HUDEP-2 (cell line): ENCODE measurements around the gene STPG3.
A peak's percentile ranks its signal among the peaks of the same experiment; 100 is the strongest.

Source experiments
- DNase-seq, 76 experiments: peaks; one replicate each; lab custom pipeline; 2025; ENCODE audit not compliant: unreplicated experiment in 76 of 76; lab: John Stamatoyannopoulos, UW

Gene STPG3

GRCh38 chr9:137251194-137251461 lies at the start of gene STPG3:
STPG3 (plus strand) TSS chr9:137251286; CDS start chr9:137251287, 1 bp downstream.
- DNase-seq, result no peak

DNA sequence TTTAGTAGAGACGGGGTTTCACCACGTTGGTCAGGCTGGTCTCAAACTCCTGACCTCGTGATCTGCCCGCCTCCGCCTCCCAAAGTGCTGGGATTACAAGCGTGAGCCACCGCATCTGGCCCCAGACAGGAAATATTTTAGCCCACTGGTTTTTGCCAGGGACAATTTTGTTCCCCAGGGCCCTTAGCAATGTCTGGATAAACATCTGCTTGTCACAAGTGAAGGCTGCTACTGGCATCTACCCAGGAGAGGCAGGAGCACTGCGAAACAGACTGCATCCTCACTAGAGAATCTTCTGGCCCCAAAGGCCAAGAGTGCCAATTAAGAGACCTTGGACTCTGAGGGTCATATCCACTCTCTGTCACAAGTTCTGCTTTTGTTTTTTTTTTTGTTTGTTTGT lies 48.1 kb upstream of the STPG3 start:
- DNase-seq, result peak in 8 of 76 experiments; percentile 7 to 26 (median 14)

GRCh38 chr9:137204731-137205125 lies 46.4 kb upstream of the STPG3 start:
- no peak for DNase-seq

DNA sequence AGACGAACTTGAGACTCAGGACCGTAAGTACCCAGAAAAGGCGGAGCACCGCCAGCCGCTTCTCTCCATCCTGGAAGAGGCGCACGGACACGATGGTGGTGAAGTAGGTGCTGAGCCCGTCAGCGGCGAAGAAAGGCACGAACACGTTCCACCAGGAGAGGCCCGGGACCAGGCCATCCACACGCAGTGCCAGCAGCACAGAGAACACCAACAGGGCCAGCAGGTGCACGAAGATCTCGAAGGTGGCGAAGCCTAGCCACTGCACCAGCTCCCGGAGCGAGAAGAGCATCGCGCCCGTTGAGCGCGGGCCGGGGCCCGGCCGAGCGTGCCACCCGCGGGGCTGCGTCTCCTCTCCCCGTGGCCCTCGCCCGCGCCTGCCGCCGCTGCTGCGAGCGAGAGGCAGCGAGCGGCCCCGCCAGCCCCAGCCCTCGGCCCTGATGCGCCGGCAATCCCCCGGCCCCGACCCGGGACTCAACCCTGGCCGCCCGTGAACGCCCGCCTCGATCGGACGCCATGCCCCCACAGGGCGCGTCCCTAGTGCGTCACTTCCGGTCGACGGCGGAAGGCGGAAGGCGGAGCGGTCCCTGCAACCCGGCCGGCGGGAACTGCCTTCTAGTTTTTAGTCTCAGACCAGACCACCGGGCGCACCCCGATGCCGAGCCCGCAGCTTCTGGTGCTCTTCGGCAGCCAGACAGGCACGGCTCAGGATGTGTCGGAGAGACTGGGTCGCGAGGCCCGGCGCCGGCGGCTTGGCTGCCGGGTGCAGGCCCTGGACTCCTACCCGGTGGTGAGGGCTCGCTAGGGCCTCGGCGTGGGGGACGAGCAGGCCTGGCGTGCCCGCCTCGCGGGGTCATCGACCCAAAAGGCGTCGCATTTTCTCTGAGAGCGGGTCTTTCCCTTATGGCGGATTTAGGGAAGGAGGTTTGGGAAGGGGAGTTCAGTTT lies 45.7 kb upstream of the STPG3 start, which contains the start of the genes NDOR1 and TMEM203:
Gene NDOR1 (plus strand): TSS at position 575 of the 944 bp plus-strand sequence. CDS start 78 bp downstream, at position 653.
Gene TMEM203 (minus strand): TSS at position 523 of the 944 bp plus-strand sequence. CDS start 234 bp downstream, at position 289.
- DNase-seq, result peak in 73 of 76 experiments; percentile 15 to 90 (median 71)

DNA sequence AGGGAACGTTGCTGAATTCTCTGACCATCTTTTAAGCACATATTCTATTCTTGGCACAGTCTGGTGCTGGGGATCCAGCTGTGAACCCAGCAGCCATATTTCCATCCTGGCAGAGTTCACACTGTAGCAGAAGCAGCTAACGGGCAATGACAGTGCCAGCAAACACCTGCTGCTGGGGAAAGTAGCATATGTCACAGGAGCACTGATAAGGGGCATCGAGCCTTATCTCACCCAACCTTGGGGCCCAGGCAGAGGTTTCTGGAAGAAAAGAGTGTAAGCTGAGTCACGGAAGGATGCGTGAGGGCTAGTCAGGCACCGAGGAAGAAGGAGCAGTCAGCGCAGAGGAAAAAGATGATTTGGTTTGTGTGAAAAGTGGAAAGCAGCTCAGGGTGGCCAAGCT lies 44.5 kb upstream of the STPG3 start:
- DNase-seq, result peak in 50 of 76 experiments; percentile 6 to 70 (median 42)

- no peak for DNase-seq
Observed at GRCh38 chr9:137211532-137211931, 39.6 kb upstream of the STPG3 start.

- no peak for DNase-seq
Observed at GRCh38 chr9:137212520-137212919, 38.6 kb upstream of the STPG3 start.

DNA sequence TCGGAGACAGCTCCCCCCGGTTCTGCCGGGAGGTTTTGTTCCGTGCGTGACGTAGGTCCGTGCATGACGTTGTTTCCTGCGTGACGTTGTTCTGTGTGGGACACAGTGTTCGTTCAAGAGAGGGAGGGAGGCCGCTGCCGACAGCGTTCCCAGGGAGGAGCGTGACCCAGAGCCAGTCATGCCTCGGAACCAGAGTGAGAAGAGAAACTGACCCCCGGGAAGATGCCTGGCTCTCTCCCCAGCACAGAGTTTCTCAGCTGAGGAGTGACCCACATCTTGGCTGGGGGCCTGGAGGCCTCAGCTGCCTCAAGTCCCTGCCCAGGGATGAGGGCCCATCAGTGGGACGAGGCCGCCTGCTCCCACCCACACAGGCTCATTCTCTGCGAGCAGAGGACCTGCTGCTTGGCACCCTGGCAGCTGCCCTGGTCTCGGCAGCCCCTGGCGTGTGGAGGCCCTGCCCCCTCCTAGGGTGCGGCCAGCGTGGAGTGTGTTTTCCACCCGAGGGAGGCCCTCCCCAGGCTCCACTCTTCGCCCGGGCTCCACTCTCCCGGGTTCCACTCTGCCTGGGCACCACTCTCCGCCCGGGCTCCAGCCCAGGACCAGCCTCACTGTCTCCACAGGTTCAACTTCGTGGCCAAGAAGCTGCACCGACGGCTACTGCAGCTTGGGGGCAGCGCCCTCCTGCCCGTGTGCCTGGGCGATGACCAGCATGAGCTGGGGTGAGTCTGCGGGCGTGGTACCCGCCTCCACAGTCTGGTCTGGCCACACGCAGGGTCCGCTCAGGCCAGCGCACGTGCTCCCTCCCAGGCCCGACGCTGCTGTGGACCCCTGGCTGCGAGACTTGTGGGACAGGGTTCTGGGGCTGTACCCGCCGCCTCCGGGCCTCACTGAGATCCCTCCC lies 37.7 kb upstream of the STPG3 start:
- peak in 13 of 76 experiments; percentile 3 to 25 (median 16) for DNase-seq

- no peak for DNase-seq
Observed at GRCh38 chr9:137214620-137215019, 36.5 kb upstream of the STPG3 start.

- DNase-seq, result no peak
Observed at GRCh38 chr9:137215196-137215986, 35.7 kb upstream of the STPG3 start.

DNA sequence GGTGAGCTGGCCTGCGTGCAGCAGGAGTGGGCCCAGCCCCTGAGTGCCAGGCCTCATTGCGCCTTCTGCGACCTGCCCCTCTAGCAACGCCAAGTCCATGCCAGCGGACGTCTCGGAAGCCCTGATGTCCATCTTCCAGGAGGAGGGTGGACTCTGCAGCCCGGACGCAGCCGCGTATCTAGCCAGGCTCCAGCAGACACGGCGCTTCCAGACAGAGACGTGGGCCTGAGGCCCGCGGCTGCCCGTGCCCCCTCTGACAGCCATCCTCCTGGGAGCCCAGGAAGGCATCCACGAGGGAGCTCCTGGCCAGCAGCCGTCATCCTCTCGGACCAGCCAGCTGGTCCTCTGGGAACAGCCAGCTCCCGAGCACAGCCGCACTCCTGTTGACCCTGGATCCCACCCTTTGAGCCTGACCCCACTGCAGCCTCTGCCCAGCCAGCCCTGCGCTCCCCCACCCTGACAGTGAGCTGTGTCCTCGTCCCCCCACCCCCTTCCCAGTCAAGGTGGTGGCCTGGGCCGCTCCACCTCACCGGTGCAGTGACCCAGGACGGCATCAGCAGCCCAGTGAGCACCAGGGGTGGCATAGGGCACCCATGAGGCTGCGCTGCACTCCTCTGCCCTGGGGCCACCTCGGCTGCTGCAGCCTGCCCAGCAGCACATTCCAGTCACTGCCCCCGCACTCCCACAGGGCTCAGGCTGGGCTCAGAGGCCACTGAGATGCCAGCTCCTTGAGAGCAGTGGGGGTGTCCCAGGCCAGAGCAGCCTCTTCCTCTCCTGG lies 34.7 kb upstream of the STPG3 start:
- DNase-seq, result no peak

- peak in 13 of 76 experiments; percentile 16 to 56 (median 26) for DNase-seq
Observed at GRCh38 chr9:137217276-137218211, 33.5 kb upstream of the STPG3 start.

GRCh38 chr9:137218212-137218753 lies 32.8 kb upstream of the STPG3 start:
- no peak for DNase-seq

GRCh38 chr9:137218754-137219271 lies 32.3 kb upstream of the STPG3 start:
- DNase-seq, result peak in 69 of 76 experiments; percentile 11 to 85 (median 61)

GRCh38 chr9:137219757-137220316 lies 31.2 kb upstream of the STPG3 start:
- DNase-seq, result no peak

DNA sequence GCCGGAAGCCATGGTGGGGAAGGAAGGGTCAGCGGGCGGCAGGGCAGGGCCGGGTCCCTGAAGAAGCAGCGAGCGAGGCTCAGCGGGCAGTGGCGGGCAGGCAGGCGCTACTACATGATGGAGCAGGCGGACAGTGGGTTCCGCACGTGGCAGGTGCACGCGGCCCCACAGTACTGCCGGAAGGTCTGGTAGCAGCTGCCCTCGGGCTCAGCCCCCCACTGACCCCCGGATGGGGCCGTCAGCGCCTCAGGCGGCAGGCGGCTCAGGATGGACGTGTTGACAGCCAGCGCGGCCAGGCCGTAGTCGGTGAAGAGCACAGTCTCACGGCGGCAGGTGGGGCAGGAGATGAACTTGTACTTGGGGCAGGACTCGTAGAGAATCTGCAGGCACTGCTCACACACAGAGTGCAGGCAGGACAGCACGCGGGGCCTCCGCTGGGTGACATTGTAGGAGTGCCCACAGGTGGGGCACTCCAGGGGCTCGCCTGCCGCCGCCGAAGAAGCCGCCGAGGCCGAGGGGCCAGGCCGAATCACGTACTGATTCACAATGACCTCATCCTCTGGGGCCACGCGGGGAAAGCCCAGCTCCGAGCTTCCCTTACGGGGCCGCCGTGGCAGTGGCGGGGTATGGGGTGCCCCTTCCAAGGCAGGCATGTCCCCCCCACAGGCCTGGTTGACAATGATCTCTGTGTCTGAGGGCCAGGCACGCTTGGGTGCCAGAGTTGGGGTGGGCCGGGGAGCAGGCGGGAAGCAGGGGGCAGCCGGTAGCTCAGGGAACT lies 30.6 kb upstream of the STPG3 start:
- DNase-seq, result no peak

- DNase-seq, result no peak
Observed at GRCh38 chr9:137221095-137221505, 30.0 kb upstream of the STPG3 start.
